K562 (cell line): ENCODE data around the gene RAP1A. TPM values are rescaled to one million over a fixed set of nuclear protein-coding genes. Genes with fewer than 3 reads are reported as not detected.

Source experiments
- BCL6 ChIP-seq: fragments of 250-450 bp; sonication (Bioruptor Pico); IDR thresholded peaks from 2 replicates; pipeline ENCODE4 v1.4.0; 2020
- CAMTA2 ChIP-seq: fragments of 250-450 bp; sonication (Bioruptor Pico); conservative IDR thresholded peaks from 2 replicates; pipeline ENCODE4 v1.5.1; 2022
- CREBBP ChIP-seq: IDR thresholded peaks from one replicate; pipeline ENCODE4 v1.6.1; 2012; ENCODE audit warnings: low read depth, mild to moderate bottlenecking, control low read depth, inconsistent platforms, low read length
- CXXC5 ChIP-seq: fragments of 250-450 bp; sonication (Bioruptor Pico); IDR thresholded peaks from 2 replicates; pipeline ENCODE4 v1.8.0; 2022; ENCODE audit warnings: inconsistent platforms, mild to moderate bottlenecking, moderate library complexity
- FOXJ2 ChIP-seq: fragments of 200-800 bp; sonication (Bioruptor generic); IDR thresholded peaks from 2 replicates; pipeline ENCODE4 v1.6.1; 2016; ENCODE audit warnings: missing genetic modification characterization, missing compliant biosample characterization
- FOXM1 ChIP-seq, 2 experiments: fragments of 450-650 bp in 1 of 2; sonication (generic) in 1 of 2; formaldehyde crosslinking in 1 of 2; IDR thresholded peaks; 2 replicates each; pipeline versions ENCODE4 v1.6.1 to v1.9.0; 2017 to 2022; ENCODE audit warnings: low read depth in 2 of 2, mild to moderate bottlenecking in 2 of 2, missing genetic modification reagents in 1 of 2, moderate library complexity in 1 of 2
- HDAC3 ChIP-seq: fragments of 450-650 bp; IDR thresholded peaks from 2 replicates; pipeline ENCODE4 v1.6.1; 2018; ENCODE audit warnings: borderline replicate concordance, mild to moderate bottlenecking, moderate library complexity; ENCODE audit not compliant: partially characterized antibody
- HLTF ChIP-seq: fragments of 450-650 bp; IDR thresholded peaks from 2 replicates; pipeline ENCODE4 v1.6.1; 2016
- KDM5B ChIP-seq: fragments of 200-600 bp; sonication (generic); IDR thresholded peaks from 2 replicates; pipeline ENCODE4 v1.6.1; 2012; ENCODE audit warnings: low read depth, mild to moderate bottlenecking, moderate library complexity, low read length, control low read depth, inconsistent platforms; ENCODE audit not compliant: insufficient replicate concordance
- MAFK ChIP-seq: IDR thresholded peaks from 2 replicates; pipeline ENCODE4 v1.6.1; 2011; ENCODE audit warnings: low read length, improper control_type of control experiment
- RAD21 ChIP-seq, 2 experiments: fragments of 250-450 bp in 1 of 2; fragments of 450-650 bp in 1 of 2; sonication (Bioruptor Pico) in 1 of 2; formaldehyde crosslinking in 1 of 2; IDR thresholded peaks in 1 of 2; conservative IDR thresholded peaks in 1 of 2; 2 replicates each; pipeline versions ENCODE4 v1.4.0 to v1.8.0; 2020 to 2022; ENCODE audit warnings: mild to moderate bottlenecking in 2 of 2, moderate library complexity in 1 of 2
- RBM39 ChIP-seq: fragments of 200-400 bp; formaldehyde crosslinking; optimal IDR thresholded peaks from 2 replicates; pipeline ENCODE3; 2018; ENCODE audit warnings: low read depth, low read length
- REST ChIP-seq, 2 experiments: fragments of 450-650 bp; formaldehyde crosslinking in 1 of 2; IDR thresholded peaks; 2 replicates each; pipeline versions ENCODE4 v1.4.0 to v1.6.1; 2014 to 2020; ENCODE audit warnings: mild to moderate bottlenecking in 2 of 2, borderline replicate concordance in 1 of 2, low read depth in 1 of 2
- SREBF2 ChIP-seq: sonication (generic); formaldehyde crosslinking; IDR thresholded peaks from 2 replicates; pipeline ENCODE4 v1.4.0; 2020; ENCODE audit warnings: mild to moderate bottlenecking, missing genetic modification reagents
- ZBED1 ChIP-seq: IDR thresholded peaks from 2 replicates; pipeline ENCODE4 v1.6.1; 2014
- ZNF354B ChIP-seq: fragments of 250-450 bp; sonication (Bioruptor Pico); IDR thresholded peaks from 2 replicates; pipeline ENCODE4 v1.4.0; 2020
- ZNF436 ChIP-seq: fragments of 250-450, 450-650 bp; sonication (Bioruptor Pico); formaldehyde crosslinking; IDR thresholded peaks from 2 replicates; pipeline ENCODE4 v1.7.0; 2020; ENCODE audit warnings: mild to moderate bottlenecking
- ZNF584 ChIP-seq: fragments of 200-800 bp; sonication (Bioruptor generic); IDR thresholded peaks from 2 replicates; pipeline ENCODE4 v1.6.1; 2016; ENCODE audit warnings: low read depth, mild to moderate bottlenecking, missing genetic modification characterization, missing compliant biosample characterization
- polyA plus RNA-seq, 8 experiments: library from polyadenylated mRNA; depleted of rRNA in 4 of 8; stranded (reverse) in 5 of 8; unstranded in 3 of 8; fragments of >200 nt; fragmentation: Nextera tagmentation in 2 of 8; fragmentation: Illumina TruSeq in 1 of 8; extraction: Ambion mirVana in 2 of 8; extraction: Trizol in 1 of 8; gene quantifications; 2 replicates each; pipeline versions ENCODE4 v1.2.1 to v1.2.3, GENCODE V29; 2011 to 2014; ENCODE audit warnings: inconsistent platforms in 1 of 8, missing spikeins in 1 of 8
- total RNA-seq, 7 experiments: library from RNA; depleted of rRNA in 6 of 7; stranded (reverse); fragments of >200 nt in 6 of 7; fragmentation: Illumina TruSeq in 2 of 7; extraction: Trizol in 2 of 7; gene quantifications; 2 replicates each; pipeline versions ENCODE4 v1.2.1 to v1.2.3, GENCODE V29; 2011 to 2021; ENCODE audit warnings: low replicate concordance in 1 of 7

Gene RAP1A
- total and polyA plus RNA-seq, 9 of the 15 experiments (the other 6 are each of a cell fraction or from before 2014, with no cell fraction given), result 13.4 to 86.2 (median 32.5) TPM

GRCh38 chr1:111656086-111657017 lies 36.8 kb downstream of the RAP1A start (continued):
- TF ChIP-seq BCL6 (CRISPR knock-in tag), result no peak
- no peak for TF ChIP-seq FOXJ2
- no peak for TF ChIP-seq CXXC5 (CRISPR knock-in tag)
- peak; percentile 92 to 96 for TF ChIP-seq RAD21 (CRISPR knock-in tag; conservative IDR thresholded peaks at IDR 0.05 in 1 of 2, IDR thresholded peaks at IDR 0.05 in 1 of 2)
- no peak for TF ChIP-seq CAMTA2 (CRISPR knock-in tag)
- TF ChIP-seq HDAC3, result peak; percentile 19
- no peak for TF ChIP-seq CREBBP
- TF ChIP-seq ZNF354B (CRISPR knock-in tag), result no peak
- no peak for TF ChIP-seq RBM39
- TF ChIP-seq HLTF, result no peak
- TF ChIP-seq KDM5B, result no peak
- no peak for TF ChIP-seq ZNF436 (CRISPR knock-in tag)
- TF ChIP-seq SREBF2 (CRISPR knock-in tag), result no peak
- no peak for TF ChIP-seq ZNF584 (CRISPR knock-in tag)
- TF ChIP-seq FOXM1 (IDR thresholded peaks at IDR 0.05; ENCODE audit: low read depth), result no peak
- TF ChIP-seq FOXM1 (CRISPR knock-in tag; IDR thresholded peaks at IDR 0.05; ENCODE audit: low read depth), result no peak
- peak; percentile 90 for TF ChIP-seq REST (IDR thresholded peaks at IDR 0.05; ENCODE audit: borderline replicate concordance)
- no peak for TF ChIP-seq REST (CRISPR knock-in tag; IDR thresholded peaks at IDR 0.05; ENCODE audit: low read depth)
- TF ChIP-seq MAFK, result 0 out of 2 replicates have a peak, but pooled peaks have one; percentile 12
- no peak for TF ChIP-seq ZBED1
